Skin epidermis (tissue), 12 donors: ENCODE results near the gene SPOCK3.

Source experiments
- H3K27ac ChIP-seq, 21 experiments: fragments of 200-600 bp; sonication (generic) in 11 of 21; one replicate each; pipeline ENCODE4 v1.5.0; 2020; ENCODE audit warnings: mild to moderate bottlenecking in 3 of 21, inconsistent platforms in 2 of 21, moderate library complexity in 2 of 21
- H3K4me3 ChIP-seq, 7 experiments: fragments of 200-600 bp; sonication (generic) in 2 of 7; one replicate each; pipeline ENCODE4 v1.5.0; 2020; ENCODE audit warnings: inconsistent platforms in 2 of 7, mild to moderate bottlenecking in 2 of 7, moderate library complexity in 1 of 7

SPOCK3 gene

DNA sequence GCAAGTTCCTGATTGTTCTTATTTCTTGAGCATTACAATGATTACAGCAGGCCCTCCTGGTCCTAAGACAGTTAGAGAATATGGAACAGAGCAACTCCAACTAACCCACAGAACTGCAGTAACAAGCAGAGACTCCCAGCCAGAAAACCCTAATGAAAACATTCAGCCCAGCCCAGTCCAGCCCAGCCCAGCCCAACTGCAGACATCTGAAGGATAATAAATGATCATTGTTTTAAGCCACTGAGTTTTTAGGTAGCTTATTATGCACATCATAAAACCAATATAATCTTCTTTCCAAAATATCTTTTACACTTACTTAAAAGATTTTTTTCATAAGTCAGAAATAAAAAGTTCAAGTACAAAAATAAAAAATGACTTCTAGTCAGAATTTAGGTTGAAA is 51.3 kb downstream of the SPOCK3 start:
- Histone ChIP-seq H3K27ac (no peak overlapping the region), H3K4me3 (no peak overlapping the region)

DNA sequence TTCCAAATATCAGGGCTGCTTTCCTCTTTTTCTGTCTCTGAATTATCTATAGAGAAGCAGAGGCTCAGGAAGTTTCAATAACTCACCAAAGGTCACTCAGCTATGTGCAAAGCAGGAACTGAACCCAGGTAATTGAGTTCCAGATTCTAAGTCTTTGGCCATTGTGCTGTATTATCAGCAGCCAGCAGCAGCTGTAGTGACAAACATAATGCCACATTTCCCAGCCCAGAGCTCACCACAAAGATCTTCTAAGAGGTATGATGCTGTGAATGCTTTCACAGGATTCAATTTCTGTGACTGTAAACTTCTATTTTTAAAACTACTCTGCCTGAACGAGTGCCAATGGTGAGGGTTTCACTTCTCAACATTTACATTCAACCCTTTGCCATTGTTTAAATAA is 56.4 kb downstream of the SPOCK3 start:
- Histone ChIP-seq H3K4me3 (no peak overlapping the region), H3K27ac (no peak overlapping the region)

DNA sequence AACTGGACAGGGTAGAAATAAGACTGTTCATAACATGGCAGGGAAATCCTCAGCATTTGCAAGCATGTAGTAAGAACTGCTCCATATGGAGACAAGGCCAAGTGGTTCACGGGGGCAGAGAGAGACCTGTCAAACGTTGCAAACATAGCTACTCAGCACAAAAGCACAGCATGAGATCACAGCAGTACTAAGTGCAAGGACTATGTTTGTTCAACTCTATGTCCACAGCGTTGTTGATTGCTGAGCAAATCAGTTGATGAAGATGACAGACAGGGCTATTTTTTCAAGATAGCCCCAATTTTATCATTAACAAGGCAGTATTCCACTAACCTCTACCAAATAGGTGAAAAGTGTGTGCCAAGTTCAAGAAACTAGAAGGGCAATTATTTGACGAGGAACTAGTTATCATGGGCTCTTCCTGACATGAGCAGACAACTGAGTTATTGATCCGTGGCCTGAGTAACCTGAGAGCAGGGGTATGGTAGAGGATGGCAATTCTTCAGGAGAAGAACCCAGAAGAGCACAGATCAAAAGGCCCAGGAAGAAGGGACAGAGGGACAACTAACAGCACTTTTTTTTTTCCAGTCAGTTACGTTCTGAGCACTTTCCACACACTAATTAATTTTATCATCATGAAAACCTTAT is 57.4 kb downstream of the SPOCK3 start:
- H3K27ac ChIP-seq = no peak overlapping the region
- H3K4me3 ChIP-seq = no peak overlapping the region

DNA sequence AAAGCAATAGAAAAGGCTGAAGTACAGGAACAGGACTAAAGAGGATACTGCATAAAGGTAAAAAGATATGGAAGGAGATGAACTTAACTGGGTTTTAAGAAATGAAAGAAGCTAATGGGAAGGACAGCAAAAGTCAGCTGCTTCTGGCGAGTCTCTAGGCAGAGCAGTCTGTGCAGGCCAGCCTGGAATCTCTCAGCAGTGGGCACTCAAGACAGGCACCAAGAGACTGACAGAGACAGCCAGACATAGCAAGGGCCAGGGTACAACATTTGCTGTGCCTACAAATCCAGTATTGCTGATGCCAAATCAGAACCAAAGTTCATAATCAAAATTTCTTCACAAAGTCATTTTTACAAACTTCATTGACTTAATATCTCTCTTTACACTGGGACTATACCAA is 62.4 kb downstream of the SPOCK3 start:
- Histone ChIP-seq H3K4me3 (no peak overlapping the region), H3K27ac (no peak overlapping the region)

DNA sequence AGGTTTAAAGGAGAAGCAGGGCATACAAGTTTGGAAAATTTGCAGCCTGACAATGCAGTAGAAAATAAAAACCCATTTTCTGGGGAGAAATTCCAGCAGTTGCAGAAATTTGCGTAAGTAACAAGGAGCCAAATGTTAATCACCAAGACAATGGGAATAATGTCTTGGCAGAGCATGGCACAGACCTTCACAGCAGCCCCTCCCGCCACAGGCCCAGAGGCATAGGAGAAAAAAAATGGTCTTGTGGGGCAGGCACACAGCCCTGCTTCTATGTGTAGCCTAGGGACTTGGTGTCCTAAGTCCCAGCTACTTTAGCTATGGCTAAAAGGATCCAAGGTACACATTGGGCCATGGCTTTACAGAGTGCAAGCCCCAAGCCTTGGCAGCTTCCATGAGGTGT is 65.7 kb downstream of the SPOCK3 start:
- no peak overlapping the region for H3K27ac ChIP-seq
- no peak overlapping the region for H3K4me3 ChIP-seq

DNA sequence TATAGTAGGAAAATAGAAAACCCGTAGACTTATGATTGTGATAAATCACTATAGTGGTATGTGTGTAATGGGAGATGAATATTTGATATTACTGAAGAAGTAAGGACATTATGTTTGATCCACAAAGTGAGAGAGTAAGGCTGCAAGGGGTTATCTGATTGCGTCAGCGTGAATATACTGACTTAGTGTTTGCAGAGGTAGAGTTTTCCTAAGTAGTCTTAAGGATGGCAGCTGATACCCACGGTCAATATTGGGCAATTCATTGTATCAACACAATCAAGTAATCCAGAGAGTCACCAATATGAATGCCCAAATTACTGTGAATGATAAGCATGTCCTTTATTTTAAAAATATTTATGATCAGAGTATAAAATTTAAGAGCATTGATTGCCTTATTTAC is 83.7 kb downstream of the SPOCK3 start:
- H3K27ac ChIP-seq = no peak overlapping the region
- H3K4me3 ChIP-seq = no peak overlapping the region

DNA sequence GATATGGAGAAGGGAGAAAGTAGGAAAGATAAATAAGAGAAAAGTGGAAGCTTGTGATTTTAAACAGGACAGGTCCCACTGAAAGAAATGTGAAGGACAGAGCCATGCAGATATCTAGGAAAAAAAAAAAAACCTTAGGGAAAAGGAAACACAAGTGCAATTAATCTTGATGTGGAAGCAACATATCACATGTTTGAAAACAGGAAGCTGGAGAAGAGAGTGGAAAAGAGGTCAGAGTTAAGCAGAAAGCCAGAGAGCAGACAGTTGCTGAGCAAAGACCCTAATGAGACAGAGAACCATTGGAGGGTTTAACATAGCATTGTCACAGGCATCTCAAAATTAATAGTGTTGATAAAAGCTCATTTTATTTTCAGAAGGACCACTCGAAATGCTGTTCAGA is 89.7 kb downstream of the SPOCK3 start:
- no peak overlapping the region for H3K4me3 ChIP-seq
- no peak overlapping the region for H3K27ac ChIP-seq

DNA sequence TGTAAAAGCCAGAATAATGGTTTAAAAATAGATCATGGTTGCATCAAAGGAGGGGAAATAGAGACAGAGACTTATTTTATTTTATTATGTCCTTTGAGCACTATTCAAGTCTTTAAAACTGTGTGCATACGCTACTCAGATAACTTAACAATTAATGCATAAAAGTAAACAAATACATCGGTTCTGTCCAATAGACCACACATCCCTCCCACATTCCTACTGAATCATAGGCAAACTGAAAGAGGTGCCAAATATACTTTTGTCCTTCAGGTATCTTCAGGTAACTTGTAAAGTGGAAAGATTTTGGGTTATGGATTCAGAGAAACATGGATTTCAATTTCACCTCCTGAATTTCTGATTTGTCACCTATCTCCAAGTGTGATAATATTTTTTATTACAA is 91.3 kb downstream of the SPOCK3 start:
- no peak overlapping the region for H3K4me3 ChIP-seq
- no peak overlapping the region for H3K27ac ChIP-seq

DNA sequence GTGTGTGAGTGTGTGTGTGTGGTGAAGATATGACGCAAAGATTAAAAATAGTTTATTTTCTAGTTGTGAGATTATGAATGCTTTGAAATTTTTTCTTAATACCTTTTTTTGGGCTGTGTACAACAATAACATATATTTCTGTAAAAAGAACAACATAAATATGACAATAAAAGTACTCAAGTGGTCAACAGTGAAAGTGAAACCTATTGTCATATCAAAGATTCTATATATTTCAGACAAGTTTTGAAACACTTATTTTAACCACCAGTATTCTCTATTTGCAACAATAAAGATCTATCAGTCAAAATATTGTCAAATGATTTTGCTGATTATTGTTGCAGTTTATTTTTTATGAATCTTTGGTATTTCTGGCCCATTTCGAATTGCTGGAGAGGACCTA is 98.0 kb downstream of the SPOCK3 start:
- H3K4me3 ChIP-seq = no peak overlapping the region
- H3K27ac ChIP-seq = no peak overlapping the region

DNA sequence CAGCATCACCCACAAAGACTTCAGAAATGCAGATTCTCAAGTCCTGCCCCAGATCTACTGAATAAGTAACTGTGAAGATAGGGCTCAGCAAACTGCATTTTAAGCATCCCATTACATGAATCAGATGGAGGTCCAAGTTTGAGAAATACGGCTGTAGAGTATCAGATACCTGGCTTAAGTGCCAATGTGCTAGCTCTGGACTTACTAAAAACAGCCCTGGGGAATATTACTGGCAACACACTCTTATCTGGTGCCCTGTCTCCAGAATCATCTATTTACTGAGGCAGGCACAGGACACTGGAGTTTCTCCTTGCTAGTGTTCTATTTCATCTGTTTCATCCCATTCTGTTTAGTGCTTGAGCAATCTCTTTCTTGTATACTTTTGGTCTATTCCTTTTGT is 105.1 kb downstream of the SPOCK3 start:
- Histone ChIP-seq H3K4me3 (no peak overlapping the region), H3K27ac (no peak overlapping the region)

DNA sequence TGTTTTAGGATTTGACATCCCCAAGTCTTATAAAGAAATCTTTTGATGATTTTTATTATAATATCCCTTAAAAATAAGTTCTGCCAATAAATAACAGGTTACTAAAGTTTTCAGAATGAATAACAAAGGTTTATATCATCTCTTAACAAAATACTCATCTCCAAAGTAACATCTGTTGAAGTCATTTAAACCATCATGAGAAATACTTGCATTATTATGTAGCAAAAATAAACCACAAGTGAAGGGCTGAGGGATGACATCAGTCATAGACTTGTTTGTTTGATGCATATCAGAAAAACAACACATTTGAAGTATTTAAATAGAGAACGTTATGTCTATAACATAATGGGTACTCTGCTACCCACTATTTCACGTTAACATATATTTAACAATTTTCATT is 114.9 kb downstream of the SPOCK3 start:
- H3K4me3 ChIP-seq = no peak overlapping the region
- no peak overlapping the region for H3K27ac ChIP-seq

DNA sequence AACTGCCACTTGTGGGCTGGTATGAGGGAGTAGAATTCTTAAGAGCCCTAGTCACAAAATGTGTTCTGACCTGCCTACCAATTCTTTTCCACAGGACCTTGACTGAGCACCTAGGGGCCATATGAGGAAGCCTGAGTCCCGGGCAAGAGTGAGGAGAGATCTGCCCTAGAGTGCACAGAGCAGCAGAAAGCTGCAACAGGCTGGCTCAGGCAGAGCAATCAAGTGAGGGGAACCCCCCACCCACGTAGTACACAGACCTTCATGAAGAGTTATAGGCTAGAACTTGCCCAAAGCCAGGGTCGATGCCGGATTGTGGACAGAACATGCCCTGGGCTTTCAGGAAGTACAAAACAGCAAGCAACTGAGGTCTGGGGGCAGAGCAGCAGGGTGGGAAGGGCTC is 117.0 kb downstream of the SPOCK3 start:
- H3K27ac ChIP-seq = no peak overlapping the region
- H3K4me3 ChIP-seq = no peak overlapping the region

DNA sequence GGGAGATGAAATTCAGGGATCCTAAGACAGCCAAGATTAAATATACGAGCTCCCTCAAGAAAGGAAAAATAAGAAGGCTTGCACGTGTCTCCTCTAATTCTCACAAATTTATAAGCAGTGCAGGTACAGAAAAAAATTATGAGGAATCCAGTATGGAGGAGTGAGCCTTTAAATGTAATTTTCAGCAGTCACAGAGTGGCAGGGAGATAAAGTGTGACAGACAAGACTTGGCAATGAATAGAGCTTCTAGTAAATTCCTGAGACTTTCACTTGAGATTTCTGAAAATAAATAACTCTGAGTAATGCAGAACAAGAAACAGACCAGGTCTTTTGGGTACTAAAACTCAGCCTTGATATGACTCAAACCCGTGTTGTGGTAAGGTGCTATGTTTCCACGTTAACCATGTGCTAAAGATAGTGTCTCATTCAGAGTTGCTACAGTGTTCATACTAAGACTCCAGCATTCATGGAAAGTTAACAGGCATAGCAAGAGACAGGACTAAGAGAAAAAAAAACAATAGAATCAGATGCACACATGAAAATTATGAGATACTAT is 119.8 kb downstream of the SPOCK3 start:
- H3K27ac ChIP-seq = no peak overlapping the region
- no peak overlapping the region for H3K4me3 ChIP-seq

DNA sequence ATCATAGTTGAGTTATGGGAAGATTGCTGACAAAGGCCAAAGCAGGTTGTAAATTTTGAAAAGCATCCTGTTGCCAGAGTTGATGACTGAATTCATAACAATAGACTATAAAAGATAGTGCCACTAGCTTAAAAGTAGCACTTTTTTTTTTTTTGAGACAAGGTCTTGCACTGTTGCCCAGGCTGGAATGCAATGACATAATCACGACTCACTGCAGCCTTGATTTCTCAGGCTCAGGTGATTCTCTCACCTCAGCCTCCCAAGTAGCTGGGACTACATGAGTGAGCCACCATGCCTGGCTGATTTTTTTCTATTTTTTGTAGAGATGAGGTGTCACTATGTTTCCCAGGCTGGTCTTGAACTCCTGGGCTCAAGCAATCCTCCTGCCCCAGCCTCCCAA is 122.7 kb downstream of the SPOCK3 start:
- Histone ChIP-seq H3K4me3 (no peak overlapping the region), H3K27ac (no peak overlapping the region)

DNA sequence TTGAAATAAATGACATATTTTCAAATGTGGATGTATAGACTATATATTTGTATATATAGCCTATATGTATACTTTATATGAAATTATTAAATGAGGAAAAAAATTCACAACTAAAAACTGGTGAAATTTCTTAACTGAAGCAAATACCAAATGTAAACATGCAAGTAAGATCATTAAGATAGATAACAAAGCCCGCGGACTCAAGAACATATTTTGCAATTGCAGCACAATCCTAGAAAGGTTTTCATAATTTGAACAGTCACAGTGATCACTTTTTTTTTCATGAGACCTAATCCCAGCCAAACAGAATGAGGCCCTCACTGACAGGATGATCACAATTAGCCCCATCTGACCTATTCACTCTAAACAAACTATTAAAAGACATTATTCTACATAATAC is 123.2 kb downstream of the SPOCK3 start:
- no peak overlapping the region for H3K27ac ChIP-seq
- no peak overlapping the region for H3K4me3 ChIP-seq

DNA sequence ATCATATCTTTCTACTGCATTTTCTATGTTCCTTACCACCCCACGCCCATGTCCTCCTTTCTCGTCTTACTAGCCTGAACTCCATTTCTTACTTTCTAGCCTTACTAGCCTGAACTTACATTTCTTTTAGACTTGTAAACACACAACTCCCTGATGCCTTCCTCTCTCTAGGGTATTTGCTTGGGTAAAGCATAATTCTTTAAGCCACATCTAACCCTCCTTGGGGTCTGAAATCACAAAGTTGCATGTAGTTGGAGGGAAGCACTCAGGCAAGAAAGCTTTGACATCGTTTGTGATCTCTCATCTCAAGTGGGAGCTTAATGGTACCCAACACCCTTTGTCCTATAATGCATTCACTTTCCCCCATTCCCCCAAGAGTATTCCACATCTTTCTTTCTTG is 124.4 kb downstream of the SPOCK3 start:
- no peak overlapping the region for H3K27ac ChIP-seq
- no peak overlapping the region for H3K4me3 ChIP-seq

DNA sequence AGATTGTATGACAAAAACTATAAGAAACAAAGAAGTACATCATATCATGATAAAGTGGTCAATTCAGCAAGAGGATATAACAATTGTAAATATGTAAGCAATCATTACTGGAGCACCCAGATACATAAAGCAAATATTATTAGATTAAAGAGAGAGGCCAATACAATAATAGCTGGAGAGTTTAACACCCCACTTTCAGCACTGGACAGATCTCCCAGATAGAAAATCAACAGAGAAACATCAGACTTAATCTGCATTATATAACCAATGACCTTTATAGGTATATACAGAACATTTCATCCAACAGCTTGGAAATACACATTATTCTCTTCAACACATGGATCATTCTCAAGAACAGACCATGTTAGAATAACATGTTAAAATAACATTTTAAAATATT is 128.4 kb downstream of the SPOCK3 start:
- H3K27ac ChIP-seq = no peak overlapping the region
- H3K4me3 ChIP-seq = no peak overlapping the region

DNA sequence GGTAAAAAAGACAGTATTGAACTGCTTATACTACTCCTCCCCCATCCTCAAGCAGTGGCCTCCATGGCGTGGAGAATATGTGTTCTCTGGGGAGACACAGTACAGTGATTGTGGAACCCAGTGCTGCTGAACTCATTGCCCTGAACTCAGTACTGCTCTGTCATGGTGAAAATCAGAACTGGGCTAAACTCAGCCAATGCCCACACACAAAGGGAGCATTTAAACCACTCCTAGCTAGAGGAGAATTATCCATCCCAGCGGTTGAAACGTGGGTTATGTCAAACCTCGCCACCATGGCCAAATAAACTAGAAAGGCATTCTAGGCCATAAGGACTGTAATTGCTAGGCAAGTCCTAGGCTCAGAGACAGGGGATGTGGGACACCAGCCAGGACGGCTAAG is 131.8 kb downstream of the SPOCK3 start:
- H3K4me3 ChIP-seq = no peak overlapping the region
- H3K27ac ChIP-seq = no peak overlapping the region

DNA sequence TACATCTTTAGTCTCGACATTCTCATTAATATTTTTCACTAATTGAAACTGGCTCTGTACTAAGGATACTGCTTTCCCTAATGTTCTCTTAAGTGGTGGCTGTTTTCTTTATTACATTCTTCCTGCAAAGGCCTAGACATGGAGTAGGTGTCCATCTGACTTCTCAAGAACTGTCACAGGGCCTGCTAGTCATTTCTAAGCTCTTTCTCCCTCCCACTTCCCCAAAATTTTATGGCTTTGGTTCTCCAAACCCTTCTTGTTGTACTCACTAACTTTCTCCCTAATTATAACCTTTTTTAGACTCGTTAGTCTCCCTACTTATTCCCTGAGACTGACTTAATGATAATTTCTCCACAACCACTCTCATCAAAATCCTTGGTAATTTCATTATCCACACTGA is 133.3 kb downstream of the SPOCK3 start:
- H3K27ac ChIP-seq = no peak overlapping the region
- H3K4me3 ChIP-seq = no peak overlapping the region

DNA sequence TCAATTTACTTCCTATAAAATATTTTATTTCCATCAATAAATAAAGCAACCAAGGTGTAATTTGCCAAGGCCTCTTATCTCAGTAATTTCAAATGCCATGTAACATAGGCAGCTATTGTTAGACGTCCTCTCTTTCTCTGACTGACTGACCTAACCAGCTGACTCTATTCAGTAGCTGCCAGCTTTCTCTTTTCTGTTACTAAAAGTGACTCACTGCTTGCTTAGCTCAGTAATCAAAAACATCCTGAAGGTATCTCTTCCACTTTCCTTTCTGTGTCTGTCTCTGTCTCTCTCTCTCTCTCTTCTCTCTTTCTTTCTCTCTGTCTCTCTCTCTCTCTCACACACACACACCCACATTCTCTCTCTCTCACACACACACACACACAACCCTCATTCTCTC is 134.2 kb downstream of the SPOCK3 start:
- Histone ChIP-seq H3K27ac (no peak overlapping the region), H3K4me3 (no peak overlapping the region)

DNA sequence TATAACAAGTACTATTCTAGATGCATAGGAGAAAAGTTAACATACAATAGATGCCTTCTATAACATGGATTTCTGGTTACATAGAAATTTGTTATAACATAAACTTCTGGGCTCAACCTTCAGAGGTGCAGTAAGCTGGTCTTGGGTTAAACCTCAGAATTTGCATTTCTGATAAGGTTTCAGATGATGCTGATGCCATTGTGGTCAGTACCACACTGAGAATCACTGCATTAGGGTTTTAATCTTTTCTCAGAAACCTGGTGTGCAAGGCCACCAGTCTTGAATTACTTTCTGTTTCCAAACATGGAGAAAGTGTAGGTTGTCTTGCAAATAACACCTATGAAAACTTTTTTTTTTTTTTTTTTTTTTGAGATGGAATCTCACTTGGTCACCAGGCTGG is 146.2 kb downstream of the SPOCK3 start:
- H3K4me3 ChIP-seq = no peak overlapping the region
- H3K27ac ChIP-seq = no peak overlapping the region

DNA sequence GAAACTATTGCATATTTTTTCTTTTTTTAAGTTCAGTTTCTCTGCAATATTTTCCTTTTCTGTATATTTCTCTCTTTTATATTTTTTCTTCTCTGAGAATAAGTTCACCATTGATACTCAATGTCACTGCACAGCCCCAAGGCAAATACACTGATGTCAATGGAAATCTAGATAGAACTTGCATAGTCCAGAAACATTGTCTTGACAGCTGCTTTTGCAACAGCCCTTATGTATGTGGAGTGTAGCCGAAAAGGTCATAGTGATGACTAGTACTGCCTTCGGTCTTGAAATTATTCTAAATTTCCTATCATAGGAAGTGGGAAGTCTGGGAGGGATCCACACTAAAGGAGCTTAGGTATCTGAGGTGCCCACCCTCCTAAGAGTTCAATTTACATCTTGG is 150.0 kb downstream of the SPOCK3 start:
- Histone ChIP-seq H3K4me3 (no peak overlapping the region), H3K27ac (no peak overlapping the region)
